ENCODE results near the gene FASTKD2.
"Not testable (repeated sequence)": the region's sequence is repeated elsewhere in the genome, so short reads cannot be mapped to it uniquely, and the experiment has no call there.

Gene FASTKD2

DNA sequence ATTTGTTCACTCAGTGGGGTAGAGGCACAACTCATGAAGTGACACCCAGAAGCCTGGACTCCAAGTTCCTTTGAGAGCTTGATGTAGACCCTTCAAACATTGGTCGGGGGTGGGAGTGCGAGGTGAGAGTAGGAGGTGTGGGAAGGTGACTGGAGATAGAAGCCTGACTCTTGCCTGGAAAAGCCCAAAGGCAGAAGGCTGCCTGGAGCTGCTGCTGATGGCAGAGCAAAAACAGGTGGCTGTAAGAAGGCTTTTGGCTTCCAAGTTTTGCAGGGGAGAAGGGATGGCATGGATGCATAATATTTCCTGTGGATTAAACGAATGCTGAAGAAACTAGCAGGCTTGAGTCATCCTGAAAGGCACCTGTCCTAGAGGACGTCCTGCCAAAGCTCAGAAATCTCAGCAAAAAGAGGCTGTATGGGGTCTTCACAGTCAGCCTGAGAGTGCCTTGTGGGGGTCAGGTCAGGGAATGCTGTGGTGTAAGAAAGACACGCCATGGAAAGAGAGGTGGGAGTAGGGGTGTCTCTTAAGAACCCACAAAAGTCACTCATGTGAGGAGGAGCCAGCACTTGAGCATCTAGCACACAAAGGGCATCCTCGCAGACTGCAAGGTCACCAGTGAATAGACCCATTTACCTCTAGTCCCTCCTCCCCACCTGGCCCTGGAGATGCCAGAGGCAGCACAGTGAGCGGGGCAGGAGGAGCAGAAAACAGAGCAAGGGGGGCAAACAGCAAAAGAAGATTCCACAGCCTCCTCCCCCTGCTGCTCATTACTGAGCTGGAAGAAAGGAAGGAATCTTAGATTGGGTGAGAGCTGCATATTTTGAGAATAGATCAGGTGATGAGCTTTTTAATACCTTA, 37.5 kb downstream of the FASTKD2 start:
- H3K36me3 ChIP-seq (replicated peaks; ENCODE audit: low read depth, low read length) = no peaks in the 10 kb centered on the region

GRCh38 chr2:206804326-206804725, 38.9 kb downstream of the FASTKD2 start:
- no peaks in the 10 kb centered on the region for H3K27me3 ChIP-seq (ENCODE audit: low read depth, low read length)
- H3K36me3 ChIP-seq (replicated peaks; ENCODE audit: low read depth, low read length) = no peaks in the 10 kb centered on the region
- no peak overlapping the region for H3K27ac ChIP-seq (ENCODE audit: low read length)
- H3K9ac ChIP-seq (ENCODE audit: low read length) = no peak overlapping the region
- H3K79me2 ChIP-seq (ENCODE audit: low read length) = no peaks in the 10 kb centered on the region
- TF ChIP-seq EZH2phosphoT487 (IDR thresholded peaks at IDR 0.05; ENCODE audit: low read depth) (no peak), CTCF (IDR thresholded peaks at IDR 0.05; ENCODE audit: low read depth, low read length) (no peak)
- H3K4me3 ChIP-seq (ENCODE audit: low read length) = no peak overlapping the region
- H2AFZ ChIP-seq (ENCODE audit: low read depth, low read length) = no peak overlapping the region
- no peaks in the 10 kb centered on the region for H4K20me1 ChIP-seq (ENCODE audit: insufficient read depth, low read length)
- H3K4me1 ChIP-seq (ENCODE audit: low read length) = peaks cover 11% of the 10 kb centered on the region
- no peaks in the 10 kb centered on the region for H3K9me3 ChIP-seq (ENCODE audit: insufficient read depth, low read length)
- H3K4me2 ChIP-seq (ENCODE audit: low read length) = no peak overlapping the region

More for the DNA sequence above, 37.5 kb downstream of the FASTKD2 start:
- H3K4me2 ChIP-seq (ENCODE audit: low read length) = no peak overlapping the region
- no peak overlapping the region for H3K4me3 ChIP-seq (ENCODE audit: low read length)
- H3K9ac ChIP-seq (ENCODE audit: low read length) = no peak overlapping the region
- H3K27ac ChIP-seq (ENCODE audit: low read length) = no peak overlapping the region
- no peaks in the 10 kb centered on the region for H3K9me3 ChIP-seq (ENCODE audit: insufficient read depth, low read length)
- H3K4me1 ChIP-seq (ENCODE audit: low read length) = peaks cover 26% of the 10 kb centered on the region
- no peak for TF ChIP-seq EZH2phosphoT487 (IDR thresholded peaks at IDR 0.05; ENCODE audit: low read depth)
- TF ChIP-seq CTCF (IDR thresholded peaks at IDR 0.05; ENCODE audit: low read depth, low read length) = no peak
- H3K27me3 ChIP-seq (ENCODE audit: low read depth, low read length) = no peaks in the 10 kb centered on the region
- no peaks in the 10 kb centered on the region for H4K20me1 ChIP-seq (ENCODE audit: insufficient read depth, low read length)
- no peak overlapping the region for H2AFZ ChIP-seq (ENCODE audit: low read depth, low read length)
- H3K79me2 ChIP-seq (ENCODE audit: low read length) = no peaks in the 10 kb centered on the region

DNA sequence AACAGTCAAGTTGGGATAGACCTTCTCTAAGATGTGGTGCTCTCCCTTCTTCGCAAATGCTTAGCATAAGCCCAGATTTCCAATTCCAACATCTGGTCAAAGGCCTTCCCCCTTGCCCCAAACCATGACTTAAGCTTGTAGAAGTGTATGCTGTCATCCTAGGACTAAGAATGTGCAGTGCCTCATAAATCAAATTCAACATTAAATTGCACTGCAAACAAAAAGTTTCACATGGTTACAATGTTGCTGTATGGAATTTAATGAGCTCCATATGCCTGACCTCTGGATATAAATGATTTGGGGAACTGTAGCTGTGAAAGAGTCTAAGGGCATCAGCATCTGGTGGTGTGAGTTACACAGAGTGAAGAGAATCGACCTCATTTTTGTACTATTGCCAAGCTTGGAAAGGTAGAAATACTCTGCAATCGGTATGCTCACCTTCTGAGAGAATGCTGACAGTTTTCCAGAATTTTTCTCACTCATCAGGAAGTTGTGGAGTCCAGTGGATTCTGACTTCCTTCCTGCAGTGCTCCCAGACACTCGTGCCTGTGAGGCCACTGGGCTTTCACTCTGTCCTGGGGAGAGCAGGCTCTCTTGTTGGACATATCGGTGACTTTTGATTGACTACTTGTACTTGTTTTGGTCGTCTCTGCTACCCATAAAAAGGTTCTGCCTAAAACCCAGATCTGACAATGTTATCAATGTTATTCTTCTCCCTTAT, 40.6 kb downstream of the FASTKD2 start:
- H4K20me1 ChIP-seq (ENCODE audit: insufficient read depth, low read length) = no peaks in the 10 kb centered on the region
- no peaks in the 10 kb centered on the region for H3K36me3 ChIP-seq (replicated peaks; ENCODE audit: low read depth, low read length)
- no peaks in the 10 kb centered on the region for H3K79me2 ChIP-seq (ENCODE audit: low read length)
- H3K9me3 ChIP-seq (ENCODE audit: insufficient read depth, low read length) = no peaks in the 10 kb centered on the region
- H3K4me3 ChIP-seq (ENCODE audit: low read length) = no peak overlapping the region
- H2AFZ ChIP-seq (ENCODE audit: low read depth, low read length) = no peak overlapping the region
- H3K4me2 ChIP-seq (ENCODE audit: low read length) = no peak overlapping the region
- H3K27me3 ChIP-seq (ENCODE audit: low read depth, low read length) = no peaks in the 10 kb centered on the region
- no peak overlapping the region for H3K27ac ChIP-seq (ENCODE audit: low read length)
- TF ChIP-seq CTCF (IDR thresholded peaks at IDR 0.05; ENCODE audit: low read depth, low read length) (no peak), EZH2phosphoT487 (IDR thresholded peaks at IDR 0.05; ENCODE audit: low read depth) (no peak)
- H3K9ac ChIP-seq (ENCODE audit: low read length) = no peak overlapping the region
- peaks cover 7% of the 10 kb centered on the region for H3K4me1 ChIP-seq (ENCODE audit: low read length)

GRCh38 chr2:206807624-206808023, 42.2 kb downstream of the FASTKD2 start:
- not testable (repeated sequence) for H3K27ac ChIP-seq (ENCODE audit: low read length)

GRCh38 chr2:206812471-206812870, 47.1 kb downstream of the FASTKD2 start:
- H2AFZ ChIP-seq (ENCODE audit: low read depth, low read length); H4K20me1 ChIP-seq (ENCODE audit: insufficient read depth, low read length); H3K36me3 ChIP-seq (replicated peaks; ENCODE audit: low read depth, low read length); H3K4me3 ChIP-seq (ENCODE audit: low read length); H3K4me2 ChIP-seq (ENCODE audit: low read length); H3K9me3 ChIP-seq (ENCODE audit: insufficient read depth, low read length); H3K79me2 ChIP-seq (ENCODE audit: low read length); H3K9ac ChIP-seq (ENCODE audit: low read length); H3K27me3 ChIP-seq (ENCODE audit: low read depth, low read length); H3K27ac ChIP-seq (ENCODE audit: low read length): not testable (repeated sequence)
- peaks cover 18% of the 10 kb centered on the region for H3K4me1 ChIP-seq (ENCODE audit: low read length)

More at GRCh38 chr2:206807624-206808023, 42.2 kb downstream of the FASTKD2 start:
- not testable (repeated sequence) for H2AFZ ChIP-seq (ENCODE audit: low read depth, low read length); H3K27me3 ChIP-seq (ENCODE audit: low read depth, low read length); H3K9ac ChIP-seq (ENCODE audit: low read length); H3K4me1 ChIP-seq (ENCODE audit: low read length); H3K4me2 ChIP-seq (ENCODE audit: low read length); H3K9me3 ChIP-seq (ENCODE audit: insufficient read depth, low read length); H3K36me3 ChIP-seq (replicated peaks; ENCODE audit: low read depth, low read length); H3K4me3 ChIP-seq (ENCODE audit: low read length); H4K20me1 ChIP-seq (ENCODE audit: insufficient read depth, low read length); H3K79me2 ChIP-seq (ENCODE audit: low read length)
